Neuronal stem cell (in vitro differentiated cells): ENCODE results near the gene GBE1.
A peak's percentile ranks its signal among the peaks of the same experiment; 100 is the strongest.

ENCODE experiments used
- DNase-seq: peaks from one replicate; pipeline ENCODE4 v3.0.0-alpha.2; 2013; ENCODE audit warnings: low spot score
- H2AFZ ChIP-seq: one replicate; pipeline ENCODE4 v1.6.1; 2013; ENCODE audit warnings: mild to moderate bottlenecking, low read length, inconsistent platforms
- H2AK5ac ChIP-seq: 2 replicates; pipeline ENCODE4 v1.6.1; 2013; ENCODE audit warnings: low read depth, mild to moderate bottlenecking, inconsistent platforms, low read length, moderate library complexity, mixed read lengths
- H2BK120ac ChIP-seq: 2 replicates; pipeline ENCODE4 v1.6.1; 2013; ENCODE audit warnings: low read depth, mild to moderate bottlenecking, inconsistent platforms, low read length, moderate library complexity, mixed read lengths
- H2BK12ac ChIP-seq: one replicate; pipeline ENCODE4 v1.6.1; 2013; ENCODE audit warnings: low read length, inconsistent platforms
- H2BK15ac ChIP-seq: 2 replicates; pipeline ENCODE4 v1.6.1; 2013; ENCODE audit warnings: mild to moderate bottlenecking, low read length, inconsistent platforms, mixed read lengths
- H2BK5ac ChIP-seq: one replicate; pipeline ENCODE4 v1.6.1; 2013; ENCODE audit warnings: inconsistent platforms, mild to moderate bottlenecking, low read length, moderate library complexity
- H3K14ac ChIP-seq: one replicate; pipeline ENCODE4 v1.6.1; 2013; ENCODE audit warnings: low read length, inconsistent platforms
- H3K18ac ChIP-seq: 2 replicates; pipeline ENCODE4 v1.6.1; 2013; ENCODE audit warnings: low read length, inconsistent platforms
- H3K23ac ChIP-seq: 2 replicates; pipeline ENCODE4 v1.6.1; 2013; ENCODE audit warnings: low read depth, mild to moderate bottlenecking, mixed read lengths, low read length, inconsistent platforms; ENCODE audit not compliant: poor library complexity
- H3K27ac ChIP-seq: replicated peaks from 3 replicates; pipeline ENCODE4 v1.5.1; 2013; ENCODE audit warnings: low read length, inconsistent platforms
- H3K27me3 ChIP-seq, 3 experiments: 2 replicates each; pipeline ENCODE4 v1.6.1; 2013; ENCODE audit warnings: low read length in 3 of 3, mild to moderate bottlenecking in 2 of 3, inconsistent platforms in 1 of 3, low read depth in 1 of 3, mixed read lengths in 1 of 3, moderate library complexity in 1 of 3; ENCODE audit not compliant: control insufficient read depth in 3 of 3, insufficient read depth in 3 of 3
- H3K36me3 ChIP-seq, 2 donors: replicated peaks in 1 of 2; 2 replicates each; pipeline ENCODE4 v1.6.1; 2013; ENCODE audit warnings: low read length in 2 of 2; ENCODE audit not compliant: control insufficient read depth in 2 of 2, insufficient read depth in 2 of 2
- H3K4ac ChIP-seq: 2 replicates; pipeline ENCODE4 v1.6.1; 2013; ENCODE audit warnings: inconsistent platforms, mild to moderate bottlenecking, low read length, moderate library complexity
- H3K4me1 ChIP-seq, 2 donors: 1 replicate in 1 of 2; 2 replicates in 1 of 2; pipeline ENCODE4 v1.6.1; 2013; ENCODE audit warnings: low read length in 2 of 2, low read depth in 1 of 2; ENCODE audit not compliant: control insufficient read depth in 2 of 2, insufficient read depth in 1 of 2
- H3K4me2 ChIP-seq: one replicate; pipeline ENCODE4 v1.6.1; 2013; ENCODE audit warnings: mild to moderate bottlenecking, low read length, inconsistent platforms; ENCODE audit not compliant: insufficient read depth, poor library complexity, severe bottlenecking
- H3K4me3 ChIP-seq, 2 donors: 2 replicates each; pipeline ENCODE4 v1.5.1; 2013; ENCODE audit warnings: low read length in 2 of 2, mild to moderate bottlenecking in 2 of 2, inconsistent platforms in 1 of 2, moderate library complexity in 1 of 2
- H3K79me1 ChIP-seq: one replicate; pipeline ENCODE4 v1.6.1; 2013; ENCODE audit warnings: low read depth, mild to moderate bottlenecking, inconsistent platforms, low read length, moderate library complexity
- H3K9ac ChIP-seq: one replicate; pipeline ENCODE4 v1.6.1; 2013; ENCODE audit warnings: mild to moderate bottlenecking, low read depth, low read length, inconsistent platforms; ENCODE audit not compliant: poor library complexity
- H3K9me3 ChIP-seq, 2 donors: replicated peaks in 1 of 2; 2 replicates each; pipeline versions ENCODE3 to v1.6.1; 2013; ENCODE audit warnings: low read length in 2 of 2, mild to moderate bottlenecking in 2 of 2, inconsistent platforms in 1 of 2, low read depth in 1 of 2, mixed read lengths in 1 of 2, moderate library complexity in 1 of 2; ENCODE audit not compliant: control insufficient read depth in 2 of 2, insufficient read depth in 1 of 2
- H4K8ac ChIP-seq: one replicate; pipeline ENCODE4 v1.6.1; 2013; ENCODE audit warnings: low read depth, mild to moderate bottlenecking, inconsistent platforms, low read length, moderate library complexity
- H4K91ac ChIP-seq: one replicate; pipeline ENCODE4 v1.6.1; 2013; ENCODE audit warnings: low read length, low read depth, mild to moderate bottlenecking, inconsistent platforms; ENCODE audit not compliant: poor library complexity
- WGBS, 2 donors: extraction: QIAGEN DNeasy Blood & Tissue Kit; methylation state at CpG; one replicate each; pipeline ENCODE4 v1.1.7; 2013; ENCODE audit warnings: missing lambda C conversion rate in 2 of 2, mixed read lengths in 1 of 2; ENCODE audit not compliant: insufficient read length in 2 of 2, insufficient replicate concordance in 1 of 2; ENCODE audit errors: extremely low coverage in 2 of 2; 5-methylcytosine and 5-hydroxymethylcytosine counted together

GBE1 gene

GRCh38 chr3:81476692-81477091 is 284.8 kb downstream of the GBE1 start:
- Histone ChIP-seq H4K8ac (no peak overlapping the region), H3K4me1 (no peaks in the 10 kb centered on the region), H3K14ac (no peak overlapping the region), H3K23ac (no peak overlapping the region), H2BK15ac (no peak overlapping the region), H3K27ac (no peak overlapping the region), H3K4me3 (no peak overlapping the region), H3K36me3 (no peaks in the 10 kb centered on the region), H3K79me1 (no peaks in the 10 kb centered on the region), H3K27me3 (no peaks in the 10 kb centered on the region), H2AFZ (peak overlapping the region; percentile 6), H3K9me3 (no peaks in the 10 kb centered on the region), H2BK12ac (no peak overlapping the region), H2BK5ac (no peak overlapping the region), H2AK5ac (no peak overlapping the region), H2BK120ac (no peak overlapping the region), H3K18ac (no peak overlapping the region), H3K9ac (no peak overlapping the region), H3K4ac (no peak overlapping the region), H4K91ac (no peak overlapping the region), H3K4me2 (no peak overlapping the region)
- no CpG with 5 or more reads among the region's 4 CpGs for WGBS, 2 donors
- DNase-seq = no peak

DNA sequence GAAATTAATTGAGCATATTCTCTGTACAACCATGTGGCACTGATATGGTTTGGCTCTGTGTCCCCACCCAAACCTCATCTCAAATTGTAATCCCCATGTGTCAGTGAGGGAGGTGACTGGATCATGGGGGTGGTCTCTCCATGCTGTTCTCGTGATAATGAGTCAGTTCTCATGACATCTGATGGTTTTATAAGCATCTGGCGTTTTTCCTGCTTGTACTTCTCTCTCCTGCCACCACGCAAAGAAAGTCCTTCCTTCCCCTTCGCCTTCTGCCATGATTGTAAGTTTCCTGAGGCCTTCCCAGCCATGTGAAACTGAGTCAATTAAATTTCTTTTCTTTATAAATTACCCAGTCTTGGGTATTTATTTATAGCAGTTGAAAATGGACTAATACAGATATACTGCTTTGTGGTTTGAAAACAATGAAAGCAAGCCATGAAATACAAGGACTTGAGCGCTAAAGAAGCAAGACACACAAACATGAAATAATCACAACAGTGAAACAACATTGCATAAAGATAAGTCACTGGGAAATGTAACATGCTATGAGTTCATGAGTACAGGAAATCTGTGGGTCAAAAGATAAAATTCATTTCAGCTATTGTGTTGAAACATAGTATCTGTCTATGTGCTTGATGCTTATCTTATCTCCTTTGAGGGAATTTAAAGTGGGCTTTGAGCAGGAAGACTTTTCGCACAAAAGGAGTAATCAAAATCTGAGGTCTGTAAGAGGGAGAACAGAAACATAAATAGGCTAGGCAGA is 288.7 kb downstream of the GBE1 start:
- Histone ChIP-seq H2BK5ac (no peak overlapping the region), H2BK12ac (no peak overlapping the region), H3K27me3 (no peaks in the 10 kb centered on the region), H3K4me1 (no peaks in the 10 kb centered on the region), H3K27ac (no peak overlapping the region), H3K4me2 (no peak overlapping the region), H3K23ac (no peak overlapping the region), H3K4ac (no peak overlapping the region), H3K4me3 (no peak overlapping the region), H2AFZ (no peak overlapping the region), H4K91ac (no peak overlapping the region), H2BK120ac (no peak overlapping the region), H2AK5ac (no peak overlapping the region), H4K8ac (no peak overlapping the region), H3K9ac (no peak overlapping the region), H3K14ac (no peak overlapping the region), H3K18ac (no peak overlapping the region), H3K36me3 (no peaks in the 10 kb centered on the region), H3K79me1 (no peaks in the 10 kb centered on the region), H2BK15ac (no peak overlapping the region), H3K9me3 (no peaks in the 10 kb centered on the region)
- WGBS, 2 donors = no CpG with 5 or more reads among the region's 6 CpGs
- DNase-seq = no peak

DNA sequence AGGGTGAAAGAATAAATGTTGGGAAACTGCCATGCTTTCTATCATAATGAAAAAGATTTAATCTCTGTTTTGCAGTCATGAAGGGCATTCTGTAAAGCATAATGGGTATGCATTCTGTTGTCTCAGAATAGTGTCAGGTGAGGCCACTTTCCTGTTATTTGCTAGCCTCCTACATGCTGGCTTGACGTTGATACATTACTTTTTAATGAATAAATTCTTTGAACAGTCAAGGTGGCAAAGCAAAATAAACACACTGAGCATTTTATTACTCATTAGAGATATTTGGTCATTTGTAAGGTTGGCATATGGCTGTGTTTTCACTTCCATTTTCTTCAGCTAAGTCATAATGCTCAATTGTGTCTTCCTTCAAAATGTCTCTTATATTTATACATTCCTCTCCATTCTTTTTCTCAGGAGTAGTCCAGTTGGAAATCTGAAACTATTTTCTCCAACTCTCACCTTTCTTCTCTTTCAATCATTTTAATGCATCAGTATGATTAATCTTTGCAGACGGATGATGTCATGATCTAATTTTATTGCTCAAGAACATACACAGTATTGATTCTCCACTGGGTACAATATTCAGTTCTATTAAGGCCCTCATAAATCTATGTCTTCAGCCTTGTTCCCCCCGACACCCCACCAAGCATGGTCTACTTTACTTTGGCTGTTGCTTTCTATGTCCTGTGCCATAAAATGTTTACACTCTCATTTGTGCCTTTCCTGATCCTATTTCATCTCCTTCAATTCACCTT is 290.7 kb downstream of the GBE1 start:
- no peak for DNase-seq
- Histone ChIP-seq H3K79me1 (no peaks in the 10 kb centered on the region), H4K8ac (no peak overlapping the region), H3K4me3 (no peak overlapping the region), H3K9me3 (no peaks in the 10 kb centered on the region), H3K27me3 (no peaks in the 10 kb centered on the region), H2AK5ac (no peak overlapping the region), H3K23ac (no peak overlapping the region), H4K91ac (no peak overlapping the region), H2AFZ (no peak overlapping the region), H3K9ac (no peak overlapping the region), H3K4ac (no peak overlapping the region), H2BK120ac (no peak overlapping the region), H3K4me2 (no peak overlapping the region), H3K4me1 (no peaks in the 10 kb centered on the region), H2BK5ac (no peak overlapping the region), H3K27ac (no peak overlapping the region), H3K36me3 (no peaks in the 10 kb centered on the region), H2BK15ac (no peak overlapping the region), H3K18ac (no peak overlapping the region), H3K14ac (no peak overlapping the region), H2BK12ac (no peak overlapping the region)
- WGBS, 2 donors = no CpG with 5 or more reads among the region's 3 CpGs

- Histone ChIP-seq H3K4me3 (no peak overlapping the region), H2BK5ac (no peak overlapping the region), H3K14ac (no peak overlapping the region), H2AK5ac (no peak overlapping the region), H3K4ac (no peak overlapping the region), H3K9me3 (no peaks in the 10 kb centered on the region), H2AFZ (no peak overlapping the region), H3K79me1 (no peaks in the 10 kb centered on the region), H3K27me3 (no peaks in the 10 kb centered on the region), H2BK120ac (no peak overlapping the region), H3K4me2 (no peak overlapping the region), H3K18ac (no peak overlapping the region), H4K8ac (no peak overlapping the region), H3K36me3 (no peaks in the 10 kb centered on the region), H4K91ac (no peak overlapping the region), H3K4me1 (no peaks in the 10 kb centered on the region), H2BK15ac (no peak overlapping the region), H3K9ac (no peak overlapping the region), H3K23ac (no peak overlapping the region), H3K27ac (no peak overlapping the region), H2BK12ac (no peak overlapping the region)
- no CpG with 5 or more reads among the region's 3 CpGs for WGBS, 2 donors
- no peak for DNase-seq
Observed at GRCh38 chr3:81468391-81468790, 293.1 kb downstream of the GBE1 start.
